ENCODE results near the gene ZNF865. TPM values are rescaled to one million over a fixed set of nuclear protein-coding genes. Genes with fewer than 3 reads are reported as not detected.

The ZNF865 gene
- total and polyA plus RNA-seq, 2 donors (not counting 1 experiment from before 2014, with no cell fraction given) = 1.2 TPM

- Histone ChIP-seq H2AFZ (ENCODE audit: low read length) (no peak overlapping the region), H3K36me3 (ENCODE audit: control insufficient read depth, insufficient read depth, low read length) (peaks cover 13% of the 10 kb centered on the region), H3K79me2 (ENCODE audit: control insufficient read depth, insufficient read depth, low read length) (peaks cover 25% of the 10 kb centered on the region), H4K20me1 (ENCODE audit: control insufficient read depth, extremely low read depth, insufficient read depth, low read length) (no peaks in the 10 kb centered on the region), H3K27me3 (ENCODE audit: control insufficient read depth, insufficient read depth, low read length) (no peaks in the 10 kb centered on the region), H3K9ac (ENCODE audit: insufficient read depth, low read length) (no peak overlapping the region), H3K27ac (ENCODE audit: insufficient read depth, low read length) (no peak overlapping the region), H3K4me2 (ENCODE audit: extremely low read depth, insufficient read depth, low read length) (peak overlapping the region; percentile 93), H3K4me3 (replicated peaks in 1 of 4; ENCODE audit: control extremely low read depth in 1 of 4, insufficient read depth in 1 of 4, low read depth in 3 of 4, low read length in 4 of 4) (peak overlapping the region; percentile 58 to 79 (median 60)), H3K9me3 (ENCODE audit: control insufficient read depth, insufficient read depth, low read depth, low read length) (no peaks in the 10 kb centered on the region), H3K4me1 (ENCODE audit: control insufficient read depth, extremely low read depth, insufficient read depth, low read length) (peaks cover 10% of the 10 kb centered on the region)
- no peak for DNase-seq (ENCODE audit: low read depth in 2 of 2)
- TF ChIP-seq CTCF (conservative IDR thresholded peaks at IDR 0.05 in 1 of 2, IDR thresholded peaks at IDR 0.05 in 1 of 2; ENCODE audit: low read depth in 1 of 2, low read length in 2 of 2) (no peak), EZH2 (IDR thresholded peaks at IDR 0.05; ENCODE audit: low read length, missing control alignments) (no peak)
Observed at GRCh38 chr19:55646889-55647731, 41.7 kb downstream of the ZNF865 start.

GRCh38 chr19:55647732-55648584 is 42.5 kb downstream of the ZNF865 start, which contains the start of gene CCDC106:
TSS of gene CCDC106 (plus strand) at chr19:55648212. CDS start at chr19:55649047, 835 bp downstream.
- H3K4me1 ChIP-seq (ENCODE audit: control insufficient read depth, extremely low read depth, insufficient read depth, low read length) = peaks cover 6% of the 10 kb centered on the region
- no peaks in the 10 kb centered on the region for H3K27me3 ChIP-seq (ENCODE audit: control insufficient read depth, insufficient read depth, low read length)
- TF ChIP-seq CTCF (conservative IDR thresholded peaks at IDR 0.05 in 1 of 2, IDR thresholded peaks at IDR 0.05 in 1 of 2; ENCODE audit: low read depth in 1 of 2, low read length in 2 of 2) (no peak), EZH2 (IDR thresholded peaks at IDR 0.05; ENCODE audit: low read length, missing control alignments) (no peak)
- H3K4me3 ChIP-seq (replicated peaks in 1 of 4; ENCODE audit: control extremely low read depth in 1 of 4, insufficient read depth in 1 of 4, low read depth in 3 of 4, low read length in 4 of 4) = peak within 1 kb of the TSS; percentile 58 to 79 (median 64)
- H3K4me2 ChIP-seq (ENCODE audit: extremely low read depth, insufficient read depth, low read length) = peak within 1 kb of the TSS; percentile 93
- peaks cover 18% of the 10 kb centered on the region for H3K36me3 ChIP-seq (ENCODE audit: control insufficient read depth, insufficient read depth, low read length)
- H3K9ac ChIP-seq (ENCODE audit: insufficient read depth, low read length) = peak within 1 kb of the TSS; percentile 61
- H3K27ac ChIP-seq (ENCODE audit: insufficient read depth, low read length) = peak within 1 kb of the TSS; percentile 38
- no peaks in the 10 kb centered on the region for H4K20me1 ChIP-seq (ENCODE audit: control insufficient read depth, extremely low read depth, insufficient read depth, low read length)
- peak within 1 kb of the TSS; percentile 76 for H2AFZ ChIP-seq (ENCODE audit: low read length)
- DNase-seq (ENCODE audit: low read depth in 2 of 2) = peak; percentile 75 to 86
- no peaks in the 10 kb centered on the region for H3K9me3 ChIP-seq (ENCODE audit: control insufficient read depth, insufficient read depth, low read depth, low read length)
- peaks cover 20% of the 10 kb centered on the region for H3K79me2 ChIP-seq (ENCODE audit: control insufficient read depth, insufficient read depth, low read length)

Measured in fibroblast of lung (primary cell).